Measurements from ENCODE around the gene GPR42.

The GPR42 gene

GRCh38 chr19:35370722-35371121 is at the start of gene GPR42:
TSS of gene GPR42 (plus strand) at chr19:35371068. CDS start at chr19:35371360, 292 bp downstream.
- no peak within 1 kb of the TSS for H3K9ac ChIP-seq (ENCODE audit: low read depth, low read length)
- no peaks in the 10 kb centered on the region for H3K9me3 ChIP-seq (ENCODE audit: control insufficient read depth, insufficient read depth, low read length)

GRCh38 chr19:35321291-35321690 is 49.6 kb upstream of the GPR42 start:
- Histone ChIP-seq H3K9ac (ENCODE audit: low read depth, low read length) (no peak overlapping the region), H3K36me3 (ENCODE audit: insufficient read depth, low read length) (no peaks in the 10 kb centered on the region), H3K9me3 (ENCODE audit: control insufficient read depth, insufficient read depth, low read length) (no peaks in the 10 kb centered on the region), H3K4me1 (ENCODE audit: insufficient read depth, low read length) (no peaks in the 10 kb centered on the region; the same call in 1 of the 2 replicates)

More at GRCh38 chr19:35370722-35371121, at the start of gene GPR42:
- Histone ChIP-seq H3K4me1 (ENCODE audit: insufficient read depth, low read length) (no peaks in the 10 kb centered on the region), H3K36me3 (ENCODE audit: insufficient read depth, low read length) (no peaks in the 10 kb centered on the region)

GRCh38 chr19:35322014-35322413 is 48.9 kb upstream of the GPR42 start:
- Histone ChIP-seq H3K4me1 (ENCODE audit: insufficient read depth, low read length) (no peaks in the 10 kb centered on the region; the same call in 1 of the 2 replicates), H3K9ac (ENCODE audit: low read depth, low read length) (no peak overlapping the region), H3K36me3 (ENCODE audit: insufficient read depth, low read length) (no peaks in the 10 kb centered on the region), H3K9me3 (ENCODE audit: control insufficient read depth, insufficient read depth, low read length) (no peaks in the 10 kb centered on the region)

- Histone ChIP-seq H3K9me3 (ENCODE audit: control insufficient read depth, insufficient read depth, low read length) (no peaks in the 10 kb centered on the region), H3K36me3 (ENCODE audit: insufficient read depth, low read length) (no peaks in the 10 kb centered on the region), H3K4me1 (ENCODE audit: insufficient read depth, low read length) (peaks cover 9% of the 10 kb centered on the region; the same call in 1 of the 2 replicates), H3K9ac (ENCODE audit: low read depth, low read length) (no peak overlapping the region)
Measured at GRCh38 chr19:35327642-35328041, 43.2 kb upstream of the GPR42 start.

- H3K36me3 ChIP-seq (ENCODE audit: insufficient read depth, low read length) = no peaks in the 10 kb centered on the region
- H3K9me3 ChIP-seq (ENCODE audit: control insufficient read depth, insufficient read depth, low read length) = no peaks in the 10 kb centered on the region
- H3K4me1 ChIP-seq (ENCODE audit: insufficient read depth, low read length) = peaks cover 9% of the 10 kb centered on the region; the same call in 1 of the 2 replicates
- no peak within 1 kb of the TSS for H3K9ac ChIP-seq (ENCODE audit: low read depth, low read length)
Measured at GRCh38 chr19:35328851-35329285, 42.0 kb upstream of the GPR42 start, which contains the start of gene CD22. TSS of gene CD22 (plus strand) at chr19:35329187. CDS start at chr19:35332041, 2,854 bp downstream.

GRCh38 chr19:35329323-35329722 is 41.5 kb upstream of the GPR42 start:
- Histone ChIP-seq H3K36me3 (ENCODE audit: insufficient read depth, low read length) (no peaks in the 10 kb centered on the region), H3K9ac (ENCODE audit: low read depth, low read length) (no peak overlapping the region), H3K9me3 (ENCODE audit: control insufficient read depth, insufficient read depth, low read length) (no peaks in the 10 kb centered on the region), H3K4me1 (ENCODE audit: insufficient read depth, low read length) (peaks cover 9% of the 10 kb centered on the region; the same call in 1 of the 2 replicates)

- H3K36me3 ChIP-seq (ENCODE audit: insufficient read depth, low read length) = no peaks in the 10 kb centered on the region
- no peaks in the 10 kb centered on the region for H3K9me3 ChIP-seq (ENCODE audit: control insufficient read depth, insufficient read depth, low read length)
- peaks cover 9% of the 10 kb centered on the region; the same call in 1 of the 2 replicates for H3K4me1 ChIP-seq (ENCODE audit: insufficient read depth, low read length)
- no peak overlapping the region for H3K9ac ChIP-seq (ENCODE audit: low read depth, low read length)
Measured at GRCh38 chr19:35330475-35330874, 40.4 kb upstream of the GPR42 start.

- no peaks in the 10 kb centered on the region for H3K9me3 ChIP-seq (ENCODE audit: control insufficient read depth, insufficient read depth, low read length)
- peaks cover 9% of the 10 kb centered on the region; the same call in 1 of the 2 replicates for H3K4me1 ChIP-seq (ENCODE audit: insufficient read depth, low read length)
- no peak overlapping the region for H3K9ac ChIP-seq (ENCODE audit: low read depth, low read length)
Measured at GRCh38 chr19:35331551-35332214, 39.2 kb upstream of the GPR42 start.

GRCh38 chr19:35332817-35333216 is 38.1 kb upstream of the GPR42 start:
- Histone ChIP-seq H3K9me3 (ENCODE audit: control insufficient read depth, insufficient read depth, low read length) (no peaks in the 10 kb centered on the region), H3K4me1 (ENCODE audit: insufficient read depth, low read length) (peaks cover 9% of the 10 kb centered on the region; the same call in 1 of the 2 replicates), H3K9ac (ENCODE audit: low read depth, low read length) (no peak overlapping the region), H3K36me3 (ENCODE audit: insufficient read depth, low read length) (no peaks in the 10 kb centered on the region)

More at GRCh38 chr19:35331551-35332214, 39.2 kb upstream of the GPR42 start:
- H3K36me3 ChIP-seq (ENCODE audit: insufficient read depth, low read length) = no peaks in the 10 kb centered on the region

GRCh38 chr19:35334144-35334753 is 36.6 kb upstream of the GPR42 start:
- H3K9me3 ChIP-seq (ENCODE audit: control insufficient read depth, insufficient read depth, low read length) = no peaks in the 10 kb centered on the region
- H3K36me3 ChIP-seq (ENCODE audit: insufficient read depth, low read length) = no peaks in the 10 kb centered on the region
- H3K9ac ChIP-seq (ENCODE audit: low read depth, low read length) = no peak overlapping the region
- H3K4me1 ChIP-seq (ENCODE audit: insufficient read depth, low read length) = peaks cover 3% of the 10 kb centered on the region; the same call in 1 of the 2 replicates

GRCh38 chr19:35336166-35336955 is 34.5 kb upstream of the GPR42 start:
- H3K4me1 ChIP-seq (ENCODE audit: insufficient read depth, low read length) = no peaks in the 10 kb centered on the region
- H3K36me3 ChIP-seq (ENCODE audit: insufficient read depth, low read length) = no peaks in the 10 kb centered on the region

GRCh38 chr19:35337097-35337983 is 33.5 kb upstream of the GPR42 start:
- H3K9me3 ChIP-seq (ENCODE audit: control insufficient read depth, insufficient read depth, low read length) = no peaks in the 10 kb centered on the region
- H3K9ac ChIP-seq (ENCODE audit: low read depth, low read length) = no peak overlapping the region
- no peaks in the 10 kb centered on the region for H3K36me3 ChIP-seq (ENCODE audit: insufficient read depth, low read length)
- peaks cover 1% of the 10 kb centered on the region; the same call in 1 of the 2 replicates for H3K4me1 ChIP-seq (ENCODE audit: insufficient read depth, low read length)

More at GRCh38 chr19:35336166-35336955, 34.5 kb upstream of the GPR42 start:
- Histone ChIP-seq H3K9ac (ENCODE audit: low read depth, low read length) (no peak overlapping the region), H3K9me3 (ENCODE audit: control insufficient read depth, insufficient read depth, low read length) (no peaks in the 10 kb centered on the region)

GRCh38 chr19:35337984-35338296 is 32.9 kb upstream of the GPR42 start:
- Histone ChIP-seq H3K36me3 (ENCODE audit: insufficient read depth, low read length) (no peaks in the 10 kb centered on the region), H3K4me1 (ENCODE audit: insufficient read depth, low read length) (peaks cover 3% of the 10 kb centered on the region; the same call in 1 of the 2 replicates), H3K9me3 (ENCODE audit: control insufficient read depth, insufficient read depth, low read length) (no peaks in the 10 kb centered on the region), H3K9ac (ENCODE audit: low read depth, low read length) (no peak overlapping the region)

Measured in ES-I3 (cell line).